Measurements from ENCODE around the gene A3GALT2. TPM values are rescaled to one million over a fixed set of nuclear protein-coding genes. Genes with fewer than 3 reads are reported as not detected.

Gene A3GALT2
- polyA plus RNA-seq, 2 of the 4 experiments (the other 2 are of a cell fraction): not detected

DNA sequence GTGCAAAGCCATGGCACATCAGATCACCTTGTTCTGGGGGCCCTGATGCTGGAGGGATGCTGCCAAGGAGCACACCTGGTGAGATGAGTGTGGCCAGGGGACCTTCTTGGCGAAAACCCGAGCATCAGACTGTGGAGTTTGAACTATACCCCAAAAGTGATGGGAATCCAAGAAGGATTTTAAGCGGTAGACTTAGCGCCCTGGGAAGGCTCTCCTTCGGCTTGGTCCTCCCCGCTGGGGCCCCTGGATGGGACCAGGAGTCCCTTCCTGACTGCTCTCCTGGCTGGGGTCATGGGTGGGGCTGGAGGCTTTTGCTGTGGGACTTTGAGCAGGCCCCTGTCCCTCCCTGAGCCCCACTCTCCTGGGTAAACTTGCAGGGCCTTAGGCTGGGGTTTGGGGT is 54.1 kb downstream of the A3GALT2 start:
- Histone ChIP-seq H3K9me3 (no peaks in the 10 kb centered on the region), H3K4me2 (no peak overlapping the region), H3K4me1 (no peaks in the 10 kb centered on the region), H3K27ac (no peak overlapping the region), H3K4me3 (no peak overlapping the region)
- ChIA-PET CTCF (no interaction called here), POLR2A (no interaction called here)
- TF ChIP-seq POLR2AphosphoS2 (conservative IDR thresholded peaks at IDR 0.05; ENCODE audit: low read length): no peak
- TF ChIP-seq ZC3H11A (IDR thresholded peaks at IDR 0.05): no peak
- TF ChIP-seq PHF8 (IDR thresholded peaks at IDR 0.05; ENCODE audit: borderline replicate concordance, low read depth): no peak
- TF ChIP-seq ZNF302 (CRISPR knock-in tag; IDR thresholded peaks at IDR 0.05): no peak
- TF ChIP-seq HOXB13 (CRISPR knock-in tag; IDR thresholded peaks at IDR 0.05; ENCODE audit: low read depth): no peak
- TF ChIP-seq EHF (CRISPR knock-in tag; IDR thresholded peaks at IDR 0.05): no peak
- no peak for TF ChIP-seq E2F6 (IDR thresholded peaks at IDR 0.05; ENCODE audit: borderline replicate concordance, low read depth)
- no peak for TF ChIP-seq MYC (IDR thresholded peaks at IDR 0.05; ENCODE audit: borderline replicate concordance, low read length)
- TF ChIP-seq RARB (CRISPR knock-in tag; IDR thresholded peaks at IDR 0.05): no peak
- no peak for TF ChIP-seq CTCF (IDR thresholded peaks at IDR 0.05)
- no peak for TF ChIP-seq HEYL (CRISPR knock-in tag; IDR thresholded peaks at IDR 0.05)
- ATAC-seq (no peak), FAIRE-seq (no peak), DNase-seq (ENCODE audit: low read depth in 1 of 2, low spot score in 1 of 2) (no peak)
- WGBS (ENCODE audit: missing lambda C conversion rate): no CpG with 5 or more reads among the region's 6 CpGs

- Histone ChIP-seq H3K4me3 (no peak overlapping the region), H3K4me1 (no peaks in the 10 kb centered on the region), H3K9me3 (no peaks in the 10 kb centered on the region), H3K4me2 (no peak overlapping the region), H3K27ac (no peak overlapping the region)
- no peak for TF ChIP-seq CHD2 (IDR thresholded peaks at IDR 0.05; ENCODE audit: low read length, partially characterized antibody)
- no peak for TF ChIP-seq KDM1A (IDR thresholded peaks at IDR 0.05; ENCODE audit: low read depth)
- no peak for TF ChIP-seq NR3C1 (IDR thresholded peaks at IDR 0.05)
- TF ChIP-seq CBX8 (IDR thresholded peaks at IDR 0.05): no peak
- TF ChIP-seq BHLHE40 (IDR thresholded peaks at IDR 0.05; ENCODE audit: low read depth, low read length): no peak
- TF ChIP-seq ZNF302 (CRISPR knock-in tag; IDR thresholded peaks at IDR 0.05): no peak
- TF ChIP-seq MAZ (IDR thresholded peaks at IDR 0.05; ENCODE audit: borderline replicate concordance, low read depth, low read length): no peak
- no peak for TF ChIP-seq NPAS2 (CRISPR knock-in tag; IDR thresholded peaks at IDR 0.05; ENCODE audit: borderline replicate concordance)
- TF ChIP-seq HEYL (CRISPR knock-in tag; IDR thresholded peaks at IDR 0.05): no peak
- no peak for TF ChIP-seq ZC3H11A (IDR thresholded peaks at IDR 0.05)
- no peak for TF ChIP-seq REST (IDR thresholded peaks at IDR 0.05)
- TF ChIP-seq SMC3 (IDR thresholded peaks at IDR 0.05): no peak
- no peak for TF ChIP-seq TP53 (CRISPR knock-in tag; IDR thresholded peaks at IDR 0.05)
- WGBS (ENCODE audit: missing lambda C conversion rate): 89% methylated on average over 10 of the region's 10 CpGs
- FAIRE-seq: no peak
- POLR2A ChIA-PET: interaction anchor here (1.0 kb wide), 1 partner anchor 11 kb away, joined by 3 read pairs; no protein-coding TSS in a partner anchor
- ATAC-seq: no peak
- no peak for DNase-seq (ENCODE audit: low read depth in 1 of 2, low spot score in 1 of 2)
- CTCF ChIA-PET: interaction anchor here (1.3 kb wide), 1 partner anchor 347 kb away, joined by 3 read pairs; no protein-coding TSS in a partner anchor
Observed at GRCh38 chr1:33265780-33266605, 54.9 kb downstream of the A3GALT2 start.

Data from A549 (cell line).